Measurements from ENCODE around the gene LRIG3.

The LRIG3 gene

GRCh38 chr12:58932806-58933681 lies 12.7 kb upstream of the LRIG3 start:
- DNase-seq (ENCODE audit: low spot score) = no peak

DNA sequence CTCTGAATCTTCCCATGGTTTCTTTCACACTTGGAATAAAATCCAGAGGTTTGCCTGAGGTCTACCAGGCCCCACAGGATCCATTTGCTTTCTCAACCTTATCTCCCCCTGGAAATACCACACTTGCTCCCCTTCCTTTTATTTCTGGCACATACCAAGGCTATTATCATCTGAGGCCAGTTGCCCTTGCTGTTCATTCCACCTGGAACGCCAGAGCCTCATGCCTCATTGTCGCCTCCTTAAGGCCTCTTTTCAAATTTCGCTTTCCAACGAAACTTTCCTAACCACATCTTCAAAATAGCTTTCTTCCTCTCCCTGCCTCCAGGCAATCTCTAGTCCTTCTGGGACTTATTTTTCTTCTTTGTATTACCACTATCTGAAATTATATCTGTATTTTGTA lies 11.2 kb upstream of the LRIG3 start:
- no peak for DNase-seq (ENCODE audit: low spot score)

DNA sequence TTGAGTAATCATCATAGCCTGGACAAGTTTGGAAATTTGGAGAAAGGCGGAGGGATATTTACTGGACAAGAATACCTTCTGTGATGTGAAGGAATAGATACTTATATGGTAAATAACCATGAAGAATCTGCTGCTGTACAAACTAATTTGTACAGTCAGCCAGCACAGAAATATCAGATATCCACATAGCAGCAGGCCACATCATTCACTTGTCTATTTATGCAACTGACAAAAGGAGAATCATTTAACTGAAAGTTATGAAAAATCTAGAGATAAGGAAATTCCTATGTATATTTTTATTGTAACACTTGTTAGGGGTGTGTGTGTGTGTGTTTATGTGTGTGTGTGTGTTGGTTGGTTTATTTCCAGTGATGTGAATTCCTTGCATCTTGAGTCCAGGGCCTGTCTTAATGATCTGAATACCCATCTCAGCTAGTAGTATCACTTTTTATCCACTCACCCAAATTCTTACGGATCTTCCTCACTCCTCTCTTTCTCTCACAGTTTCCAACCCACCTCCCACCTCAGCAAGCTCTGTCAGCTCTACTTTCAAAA lies 10.5 kb upstream of the LRIG3 start:
- no peak for DNase-seq (ENCODE audit: low spot score)

GRCh38 chr12:58927120-58927519 lies 6.8 kb upstream of the LRIG3 start:
- no peak for DNase-seq (ENCODE audit: low spot score)

- DNase-seq (ENCODE audit: low spot score) = no peak
Measured at GRCh38 chr12:58926586-58926985, 6.3 kb upstream of the LRIG3 start.

DNA sequence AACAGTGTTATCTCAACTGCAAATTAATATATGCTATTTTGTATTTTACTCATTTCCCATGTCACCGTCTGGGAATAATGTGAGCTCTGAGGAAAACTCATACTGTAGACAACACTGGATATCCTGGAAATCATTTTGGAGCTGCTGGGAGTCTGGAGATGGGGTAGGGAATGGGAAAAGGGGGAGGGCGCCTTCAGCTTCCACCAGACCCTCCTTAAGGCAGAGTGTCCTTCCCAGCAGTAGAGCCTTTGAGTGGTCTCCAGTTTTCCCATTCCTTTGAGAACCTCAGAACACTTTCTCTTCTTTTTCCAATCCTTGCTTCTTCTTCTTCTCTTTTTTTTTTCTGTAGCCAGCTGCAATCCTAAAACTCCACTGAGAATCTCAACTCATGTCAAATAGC lies 5.4 kb upstream of the LRIG3 start:
- no peak for DNase-seq (ENCODE audit: low spot score)

- no peak for DNase-seq (ENCODE audit: low spot score)
Measured at GRCh38 chr12:58925111-58925611, 4.9 kb upstream of the LRIG3 start.

- no peak for DNase-seq (ENCODE audit: low spot score)
Measured at GRCh38 chr12:58924652-58925051, 4.3 kb upstream of the LRIG3 start.

- DNase-seq (ENCODE audit: low spot score) = no peak
Measured at GRCh38 chr12:58923781-58924180, 3.5 kb upstream of the LRIG3 start.

DNA sequence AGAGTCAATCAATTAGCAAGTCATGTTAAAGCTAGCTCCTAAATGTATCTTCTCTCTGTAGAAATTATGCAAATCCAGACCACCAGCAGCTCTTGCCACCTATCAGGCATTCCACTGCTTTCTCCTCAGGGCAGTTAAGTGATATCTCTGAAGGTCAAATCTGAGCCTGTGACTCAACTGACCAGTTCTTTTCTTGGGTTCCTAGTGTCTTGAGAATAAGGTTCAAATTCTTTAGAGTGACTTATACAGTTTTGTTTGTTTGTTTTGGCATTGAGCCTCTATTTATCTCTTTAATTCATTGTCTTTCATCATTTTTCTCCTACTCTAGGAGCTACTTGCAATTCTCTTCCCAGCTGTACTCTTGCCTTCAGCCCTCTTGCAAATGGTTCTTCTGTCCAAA lies 2.5 kb upstream of the LRIG3 start:
- no peak for DNase-seq (ENCODE audit: low spot score)

- no peak for DNase-seq (ENCODE audit: low spot score)
Measured at GRCh38 chr12:58920961-58921861, 907 bp upstream of the LRIG3 start.

DNA sequence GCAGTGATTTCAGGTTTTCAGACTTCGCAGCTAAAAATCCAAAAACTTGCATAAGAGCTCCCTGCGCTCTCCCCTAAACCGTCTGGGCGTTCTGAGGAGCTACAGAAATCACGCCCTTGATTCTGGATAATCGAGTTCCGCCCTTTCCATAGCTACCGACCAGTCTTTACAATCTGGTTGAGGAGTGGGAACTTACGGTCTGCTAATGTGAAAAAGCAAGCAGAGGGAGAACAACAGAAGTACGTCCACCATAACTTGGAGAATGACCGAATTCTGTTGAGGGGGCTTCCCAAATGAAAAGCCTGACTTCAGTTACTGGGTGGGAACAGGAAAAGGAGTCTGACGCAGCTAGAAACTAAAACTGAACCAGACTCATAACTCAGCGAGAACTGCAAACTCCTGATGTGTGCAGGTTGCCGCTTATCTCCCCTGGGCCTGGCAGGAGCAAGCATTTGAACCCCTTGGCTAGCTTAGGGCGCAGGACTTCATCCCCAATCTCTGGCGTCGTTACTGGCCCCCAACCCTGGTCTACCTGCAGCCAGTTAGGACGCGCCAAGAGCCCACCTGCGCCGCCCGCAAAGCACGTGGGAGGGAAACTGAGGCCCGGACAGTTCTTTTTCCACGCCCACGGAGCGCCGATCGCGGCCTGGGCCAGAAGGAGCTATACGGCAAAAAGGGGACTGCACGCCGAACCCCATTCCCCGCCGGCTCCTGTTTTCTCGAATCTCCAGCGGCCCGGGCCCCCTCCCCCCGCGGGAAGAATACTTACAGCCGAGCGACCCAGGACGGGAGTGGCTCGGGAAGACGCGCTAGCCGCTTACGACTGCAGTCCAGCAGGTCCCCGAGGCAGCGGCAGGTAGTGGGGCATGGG lies 838 bp downstream of the LRIG3 start:
- DNase-seq (ENCODE audit: low spot score) = no peak

GRCh38 chr12:58918469-58918844 lies 1.8 kb downstream of the LRIG3 start:
- DNase-seq (ENCODE audit: low spot score) = no peak

GRCh38 chr12:58917699-58918468 lies 2.4 kb downstream of the LRIG3 start:
- no peak for DNase-seq (ENCODE audit: low spot score)

GRCh38 chr12:58916921-58917511 lies 3.3 kb downstream of the LRIG3 start:
- DNase-seq (ENCODE audit: low spot score) = no peak

- no peak for DNase-seq (ENCODE audit: low spot score)
Measured at GRCh38 chr12:58916161-58916621, 4.1 kb downstream of the LRIG3 start.

- DNase-seq (ENCODE audit: low spot score) = no peak
Measured at GRCh38 chr12:58915634-58916033, 4.7 kb downstream of the LRIG3 start.

GRCh38 chr12:58915037-58915436 lies 5.3 kb downstream of the LRIG3 start:
- DNase-seq (ENCODE audit: low spot score) = no peak

DNA sequence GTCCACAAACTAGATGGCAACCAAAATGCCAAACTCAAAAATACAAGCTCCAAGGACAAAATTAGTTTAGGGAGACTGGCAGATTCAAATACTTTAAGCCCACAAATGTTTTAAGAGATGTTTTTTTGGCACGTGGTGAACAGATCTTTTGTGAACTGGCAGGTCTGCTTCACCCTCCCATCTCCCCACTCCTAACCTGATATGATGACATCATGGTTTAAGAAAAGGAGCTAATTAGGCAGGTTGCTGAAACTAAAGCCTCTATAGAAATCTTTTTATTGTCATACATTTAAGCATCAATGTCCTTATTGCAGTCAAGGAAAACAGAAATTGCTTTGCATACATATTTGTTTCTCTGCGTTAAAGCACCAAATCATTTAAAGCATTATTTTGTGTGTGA lies 5.8 kb downstream of the LRIG3 start:
- DNase-seq (ENCODE audit: low spot score) = no peak

GRCh38 chr12:58907391-58907790 lies 12.9 kb downstream of the LRIG3 start:
- DNase-seq (ENCODE audit: low spot score) = no peak
